Fibroblast of the conjunctiva (primary cell): ENCODE measurements around the gene TNFAIP1.
"Not testable (repeated sequence)": the region's sequence is repeated elsewhere in the genome, so short reads cannot be mapped to it uniquely, and the experiment has no call there.

Source experiments
- DNase-seq: peaks from one replicate; pipeline ENCODE4 v3.0.0-alpha.2; 2010; ENCODE audit warnings: low read depth

Gene TNFAIP1, protein sequence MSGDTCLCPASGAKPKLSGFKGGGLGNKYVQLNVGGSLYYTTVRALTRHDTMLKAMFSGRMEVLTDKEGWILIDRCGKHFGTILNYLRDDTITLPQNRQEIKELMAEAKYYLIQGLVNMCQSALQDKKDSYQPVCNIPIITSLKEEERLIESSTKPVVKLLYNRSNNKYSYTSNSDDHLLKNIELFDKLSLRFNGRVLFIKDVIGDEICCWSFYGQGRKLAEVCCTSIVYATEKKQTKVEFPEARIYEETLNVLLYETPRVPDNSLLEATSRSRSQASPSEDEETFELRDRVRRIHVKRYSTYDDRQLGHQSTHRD

DNA sequence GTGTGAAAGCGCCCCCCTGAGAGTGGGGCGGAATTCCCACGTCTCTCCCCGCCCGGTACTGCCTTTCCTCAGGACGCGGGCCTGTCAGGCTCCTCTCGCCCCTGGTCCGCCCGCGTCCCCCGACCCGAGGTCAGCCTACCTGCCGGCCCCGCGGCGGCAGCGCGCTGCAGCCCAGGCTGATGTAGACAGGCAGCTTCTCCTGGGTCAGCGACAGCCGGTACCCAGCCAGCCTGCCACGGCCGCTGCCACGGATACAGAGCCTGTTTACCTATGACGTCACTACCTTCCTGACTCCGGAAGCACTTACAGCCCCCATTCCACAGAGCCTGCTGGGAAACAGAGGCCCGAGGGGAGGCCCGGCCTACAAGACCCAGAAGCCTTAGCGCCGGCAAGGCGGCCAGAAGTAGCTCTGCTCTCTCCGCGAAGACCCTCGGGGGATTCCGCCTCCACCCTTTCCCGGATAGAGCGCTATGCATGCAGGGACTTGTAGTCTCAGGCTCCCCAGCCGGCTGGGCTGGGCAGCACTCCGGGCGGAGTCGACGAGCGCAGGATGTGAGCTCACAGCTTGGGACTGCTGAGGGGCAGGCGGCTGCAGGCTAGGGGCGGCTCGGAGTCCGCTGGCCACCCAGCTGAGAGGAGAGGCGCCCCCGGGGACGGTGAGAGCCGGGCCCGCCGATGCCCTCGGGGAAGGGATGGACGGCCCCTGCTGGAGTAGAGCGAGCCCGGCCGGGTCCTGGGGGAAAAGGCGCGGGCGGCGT, at the start of gene TNFAIP1, which contains the start of gene IFT20:
TSS of gene TNFAIP1 (plus strand) at position 561 of the 758 bp plus-strand sequence. CDS start 3,761 bp downstream, outside the sequence.
TSS of gene IFT20 (minus strand) at position 272 of the 758 bp plus-strand sequence. CDS start 3,487 bp downstream, outside the sequence.
- DNase-seq: peak; percentile 100

DNA sequence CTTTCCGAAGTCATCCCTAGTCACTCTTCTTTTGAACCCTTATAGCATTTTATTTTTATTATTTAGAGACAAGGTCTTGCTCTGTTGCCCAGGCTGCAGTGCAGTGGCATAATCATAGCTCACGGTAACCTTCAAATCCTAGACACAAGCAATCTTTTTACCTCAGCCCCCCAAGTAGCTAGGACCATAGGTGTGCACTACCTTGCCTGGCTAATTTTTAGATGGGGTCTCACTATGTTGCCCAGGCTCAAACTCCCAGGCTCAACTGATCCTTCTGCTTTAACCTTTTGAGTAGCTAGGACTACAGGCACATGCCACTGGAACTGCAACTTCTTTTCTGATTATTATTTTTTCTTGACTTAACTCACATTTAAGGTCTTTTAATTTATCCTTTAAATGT, 49.6 kb upstream of the TNFAIP1 start:
- DNase-seq: no peak

DNA sequence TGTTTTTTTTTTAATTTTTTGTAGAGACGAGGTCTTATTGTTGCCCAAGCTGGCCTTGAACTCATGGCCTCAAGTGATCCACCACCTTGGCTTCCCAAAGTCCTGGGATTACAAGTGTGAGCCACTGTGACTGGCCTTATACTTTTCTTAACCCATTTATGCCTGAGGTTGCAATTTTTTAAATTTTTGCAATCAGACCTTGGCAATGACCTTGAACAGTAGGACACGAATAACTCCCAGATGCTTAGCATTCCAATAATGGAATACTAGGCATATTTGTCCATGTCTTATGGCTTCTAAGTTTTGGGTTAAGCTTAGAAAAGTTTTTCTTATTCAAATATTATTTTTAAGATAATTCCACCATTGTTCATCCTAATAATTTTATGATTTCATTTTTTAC, 44.9 kb upstream of the TNFAIP1 start:
- no peak for DNase-seq

DNA sequence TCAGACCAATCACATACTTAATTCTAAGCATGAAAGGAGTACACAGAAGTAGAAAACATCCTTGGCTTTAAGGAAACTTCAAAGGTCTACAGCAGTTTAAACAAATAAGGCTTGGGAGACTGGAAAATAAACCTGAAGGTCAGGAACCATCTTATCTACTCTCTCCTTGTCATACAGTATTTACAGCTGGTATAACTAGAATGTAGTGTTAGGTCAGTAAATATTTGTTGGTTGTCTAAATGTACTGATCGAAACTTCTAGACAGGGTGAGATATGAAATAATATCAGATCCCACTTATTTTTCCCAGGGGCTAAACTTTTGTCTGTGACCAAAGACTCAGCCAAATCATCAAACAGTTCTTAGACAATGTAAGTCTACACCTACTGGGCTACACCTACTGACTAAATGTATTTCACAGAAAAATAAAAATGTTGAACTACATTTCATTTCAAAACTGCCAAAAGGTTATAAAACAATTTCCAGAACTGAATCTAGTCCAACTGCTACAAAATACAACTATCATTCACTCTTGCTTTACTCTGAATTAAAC, 43.7 kb upstream of the TNFAIP1 start:
- no peak for DNase-seq

DNA sequence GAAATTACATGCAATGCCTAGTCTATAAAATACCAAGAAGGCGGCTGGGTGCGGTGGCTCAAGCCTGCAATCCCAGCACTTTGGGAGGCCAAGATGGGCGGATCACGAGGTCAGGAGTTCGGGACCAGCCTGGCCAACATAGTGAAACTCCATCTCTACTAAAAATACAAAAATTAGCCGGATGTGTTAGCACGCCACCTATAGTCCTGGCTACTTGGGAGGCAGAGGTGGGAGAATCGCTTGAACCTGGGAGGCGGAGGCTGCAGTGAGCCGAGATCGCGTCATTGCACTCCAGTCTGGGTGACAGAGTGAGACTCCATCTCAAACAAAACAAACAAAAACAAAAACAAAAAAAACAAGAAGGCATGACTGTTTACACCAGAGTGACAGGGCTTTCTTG, 42.7 kb upstream of the TNFAIP1 start:
- DNase-seq: not testable (repeated sequence)

DNA sequence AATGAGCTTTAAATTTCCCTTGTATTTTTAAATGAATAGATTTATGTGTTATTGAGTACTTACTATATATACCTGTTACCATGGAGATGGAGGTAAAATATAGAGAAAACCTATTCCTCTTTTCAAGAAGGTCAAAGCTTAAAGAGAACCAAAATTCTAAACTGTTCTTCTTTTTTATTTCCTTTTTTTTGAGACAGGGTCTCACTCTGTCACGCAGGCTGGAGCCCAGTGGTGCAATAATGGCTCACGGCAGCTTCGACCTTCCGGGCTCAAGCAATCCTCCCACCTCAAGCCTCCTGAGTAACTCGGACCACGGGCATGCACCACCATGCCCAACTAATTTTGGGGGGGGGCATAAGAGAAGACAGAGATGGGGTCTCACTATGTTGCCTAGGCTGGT, 41.6 kb upstream of the TNFAIP1 start:
- no peak for DNase-seq

DNA sequence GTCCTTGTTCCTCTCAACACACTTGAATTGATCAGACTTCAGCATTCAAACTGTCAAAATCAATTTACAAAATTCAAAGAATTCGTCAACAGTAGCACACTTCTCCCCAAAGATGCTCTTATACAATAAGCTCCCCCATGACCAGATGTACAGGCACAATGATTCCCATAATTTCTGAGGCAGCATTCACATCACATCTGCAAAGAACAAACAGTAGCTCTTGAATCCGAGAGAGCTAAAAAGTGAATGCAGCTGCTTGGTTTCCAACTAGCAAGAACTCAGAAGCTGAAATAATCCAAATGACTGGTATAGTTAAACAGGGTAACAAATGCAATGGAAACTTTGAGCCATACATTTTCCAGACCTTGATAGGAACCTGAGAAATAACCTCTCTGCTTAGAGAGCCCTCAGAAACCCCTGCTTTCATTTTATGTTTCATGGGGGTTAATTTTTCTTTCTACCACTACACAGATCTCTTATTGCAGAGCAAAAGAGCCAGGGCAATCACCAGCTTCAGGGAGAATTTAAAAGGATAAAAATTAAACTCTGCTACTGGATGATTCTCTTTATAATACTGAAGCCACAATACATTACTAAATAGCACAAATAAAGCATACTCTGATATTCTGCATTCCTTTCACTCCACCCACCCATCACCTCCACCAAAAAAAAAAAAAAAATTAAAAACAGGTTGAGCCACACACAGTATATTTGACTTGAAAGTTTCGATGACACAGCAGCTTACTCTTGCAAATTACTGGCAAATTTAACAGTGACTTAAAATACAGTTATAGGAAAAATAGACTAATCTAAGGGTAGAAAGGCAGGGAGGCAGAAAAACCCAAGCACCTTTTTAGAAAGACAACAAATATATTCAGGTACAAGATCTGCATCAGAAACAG, 39.6 kb upstream of the TNFAIP1 start:
- no peak for DNase-seq

DNA sequence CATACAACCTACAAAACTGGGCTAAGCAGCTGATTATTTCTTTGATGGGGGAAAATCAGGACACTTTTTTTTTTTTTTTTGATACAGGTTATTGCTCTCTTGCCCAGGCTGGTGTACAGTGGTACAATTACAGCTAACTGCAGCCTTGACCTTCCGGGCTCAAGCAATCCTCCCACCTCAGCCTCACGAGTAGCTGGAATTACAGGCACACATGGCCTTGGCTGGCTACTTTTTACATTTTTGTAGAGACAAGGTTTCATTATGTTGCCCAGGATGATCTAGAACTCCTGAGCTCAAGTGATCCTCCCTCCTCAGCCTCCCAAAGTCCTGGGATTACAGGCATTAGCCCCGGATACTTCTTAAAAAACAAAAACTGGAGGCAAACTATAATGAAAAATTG, 37.1 kb upstream of the TNFAIP1 start:
- DNase-seq: no peak

DNA sequence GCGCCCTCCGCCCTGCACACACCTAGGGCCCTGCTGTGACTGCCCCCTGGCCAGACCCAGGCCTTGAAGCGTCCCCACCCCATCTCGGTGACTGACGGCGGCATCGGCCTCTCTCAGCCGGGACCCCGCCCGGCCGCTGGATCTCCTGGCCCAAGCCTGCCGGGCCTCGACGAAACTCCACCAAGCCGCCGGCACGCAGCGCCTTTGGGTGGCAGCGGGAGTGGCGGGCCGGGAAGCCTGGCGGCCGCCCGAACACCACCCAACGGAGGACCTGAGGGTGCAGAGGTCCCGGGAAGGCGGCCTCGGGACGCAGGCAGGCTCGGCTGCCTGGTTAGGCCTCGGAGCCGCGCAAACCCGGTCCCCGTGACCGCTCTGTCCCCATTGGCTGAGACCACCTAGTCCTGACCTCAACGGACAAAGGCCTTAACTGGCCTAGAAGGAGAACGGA, 28.6 kb upstream of the TNFAIP1 start:
- DNase-seq: no peak

DNA sequence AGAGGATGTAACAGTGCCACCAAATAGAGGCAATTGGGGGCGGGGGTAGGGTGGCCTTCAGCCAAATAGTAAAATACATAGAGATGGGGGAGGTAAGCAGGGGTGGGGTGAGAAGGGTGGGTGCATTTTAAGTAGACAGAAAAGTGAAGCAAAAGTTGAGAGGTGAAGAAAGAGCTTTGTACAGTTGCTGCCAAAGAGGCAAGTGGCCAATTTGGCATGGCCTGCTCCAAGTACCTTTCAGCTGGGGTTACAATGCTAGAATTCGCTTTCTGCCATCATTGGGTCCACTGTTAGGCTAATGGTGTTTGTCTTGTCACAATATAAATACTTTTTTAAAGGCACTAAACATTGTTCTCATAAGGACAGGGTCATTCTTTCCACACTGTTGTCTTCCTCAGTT, 21.7 kb upstream of the TNFAIP1 start:
- DNase-seq: no peak

DNA sequence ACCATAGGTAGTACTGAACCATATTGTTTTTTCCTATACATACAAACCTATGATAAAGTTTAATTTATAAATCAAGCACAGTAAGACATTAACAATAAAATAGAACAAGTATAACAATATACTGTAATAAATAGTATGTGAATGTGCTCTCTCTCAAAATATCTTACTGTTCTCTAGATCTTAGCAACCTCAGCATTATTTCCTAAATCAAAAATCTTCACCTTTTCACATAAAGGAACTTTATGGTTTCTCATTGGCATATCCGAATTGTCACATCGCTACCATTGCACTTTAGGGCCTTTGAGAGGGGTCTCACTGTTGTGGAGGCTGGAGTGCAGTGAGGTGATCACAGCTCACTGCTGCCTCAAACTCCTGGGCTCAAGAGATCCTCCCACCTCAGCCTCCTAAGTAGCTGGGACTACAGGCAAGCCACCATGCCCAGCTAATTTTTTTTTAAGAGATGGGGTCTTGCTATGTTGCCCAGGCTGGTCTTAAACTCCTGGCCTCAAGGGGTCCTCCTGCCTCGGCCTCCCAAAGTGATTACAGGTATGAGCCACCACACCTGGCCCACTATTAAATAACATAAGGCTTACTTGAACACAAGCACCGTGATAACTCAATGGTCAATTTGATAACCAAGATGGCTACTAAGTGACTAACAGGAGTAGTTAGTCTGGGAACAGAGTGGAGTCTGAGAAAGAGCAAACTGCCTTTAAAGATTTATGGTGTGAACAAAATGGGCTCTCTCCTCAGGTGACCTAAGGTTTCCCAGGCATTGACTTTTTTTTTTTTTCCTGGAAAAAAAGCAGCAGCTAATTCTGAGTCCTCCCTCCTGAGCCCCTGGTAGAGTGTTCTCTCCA, 19.5 kb upstream of the TNFAIP1 start:
- DNase-seq: no peak

DNA sequence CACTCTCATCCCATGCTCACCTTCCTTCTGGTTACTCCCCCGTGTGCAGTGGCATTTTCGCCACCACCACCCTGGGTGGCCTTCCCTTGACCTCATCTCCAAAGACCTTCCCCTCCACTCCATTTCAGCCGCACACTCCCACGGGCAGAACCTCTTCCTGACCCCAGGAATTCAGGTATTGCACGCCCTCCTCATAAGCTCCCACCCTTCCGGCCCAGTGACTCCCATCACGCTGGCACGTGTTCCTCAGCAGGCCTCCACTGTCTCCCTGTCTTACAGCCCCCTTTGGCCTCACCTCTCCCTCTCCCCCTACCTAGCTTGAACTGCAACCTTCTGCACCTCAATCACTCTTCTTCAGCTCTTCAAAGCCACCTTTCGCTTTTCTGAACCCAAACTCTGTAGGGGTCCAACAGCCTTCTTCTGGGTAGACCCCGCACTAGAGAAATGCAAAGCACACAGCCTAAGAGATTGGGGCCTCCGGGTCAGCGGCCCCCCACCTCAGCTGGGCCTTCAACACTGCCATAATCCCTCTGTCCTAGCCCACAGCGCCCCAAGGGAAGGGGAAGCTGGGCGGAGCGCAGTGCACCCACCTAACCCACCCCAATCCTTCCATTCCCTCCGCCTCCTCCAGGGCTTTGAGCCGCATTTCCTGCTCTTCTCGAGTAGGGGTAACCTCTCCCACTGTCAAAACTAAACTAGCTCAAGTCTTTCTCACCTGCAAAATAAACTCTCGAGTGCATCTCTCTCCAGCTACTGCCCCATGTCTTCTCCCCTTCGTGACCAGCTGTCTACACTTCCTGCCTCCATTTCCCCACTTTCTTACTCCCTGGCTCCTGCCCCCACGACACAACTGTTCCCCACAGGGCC, 18.2 kb upstream of the TNFAIP1 start:
- DNase-seq: no peak

DNA sequence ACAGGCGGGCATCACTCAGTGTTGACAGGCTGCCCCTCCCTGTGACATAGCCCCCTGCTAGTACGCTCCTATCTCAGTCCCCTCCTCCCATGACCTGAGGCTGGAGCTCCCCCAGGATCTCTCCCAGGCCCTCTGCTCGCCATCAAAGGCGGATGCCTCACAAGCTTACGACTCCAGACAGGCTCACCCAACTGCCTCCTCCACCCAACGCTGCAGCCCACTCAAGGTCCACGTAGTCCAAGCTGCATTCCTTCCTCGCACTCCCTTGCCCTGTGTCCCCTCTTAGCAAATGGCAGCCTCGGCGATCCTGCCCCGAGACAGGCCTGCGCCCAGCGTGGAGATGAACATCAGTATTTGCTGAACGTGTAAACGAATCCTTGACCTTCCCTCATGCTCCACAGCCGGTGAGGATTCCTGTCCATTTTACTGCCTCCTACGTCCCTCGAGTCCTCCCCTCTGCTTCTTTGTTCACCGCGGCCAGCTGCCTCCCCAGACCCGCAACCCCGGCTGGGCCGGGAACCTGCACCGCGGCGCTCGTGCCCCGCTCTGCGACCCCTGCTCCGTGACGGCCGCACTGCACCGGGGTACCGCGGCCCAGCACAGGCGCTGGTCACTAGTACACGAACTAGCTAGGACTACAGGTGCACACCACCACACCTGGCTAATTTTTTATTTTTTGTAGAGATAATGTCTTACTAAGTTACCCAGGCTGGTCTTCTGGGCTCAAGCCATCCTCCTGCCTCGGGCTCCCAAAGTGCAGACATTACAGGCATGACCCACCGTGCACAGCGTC, 17.4 kb upstream of the TNFAIP1 start:
- DNase-seq: no peak

DNA sequence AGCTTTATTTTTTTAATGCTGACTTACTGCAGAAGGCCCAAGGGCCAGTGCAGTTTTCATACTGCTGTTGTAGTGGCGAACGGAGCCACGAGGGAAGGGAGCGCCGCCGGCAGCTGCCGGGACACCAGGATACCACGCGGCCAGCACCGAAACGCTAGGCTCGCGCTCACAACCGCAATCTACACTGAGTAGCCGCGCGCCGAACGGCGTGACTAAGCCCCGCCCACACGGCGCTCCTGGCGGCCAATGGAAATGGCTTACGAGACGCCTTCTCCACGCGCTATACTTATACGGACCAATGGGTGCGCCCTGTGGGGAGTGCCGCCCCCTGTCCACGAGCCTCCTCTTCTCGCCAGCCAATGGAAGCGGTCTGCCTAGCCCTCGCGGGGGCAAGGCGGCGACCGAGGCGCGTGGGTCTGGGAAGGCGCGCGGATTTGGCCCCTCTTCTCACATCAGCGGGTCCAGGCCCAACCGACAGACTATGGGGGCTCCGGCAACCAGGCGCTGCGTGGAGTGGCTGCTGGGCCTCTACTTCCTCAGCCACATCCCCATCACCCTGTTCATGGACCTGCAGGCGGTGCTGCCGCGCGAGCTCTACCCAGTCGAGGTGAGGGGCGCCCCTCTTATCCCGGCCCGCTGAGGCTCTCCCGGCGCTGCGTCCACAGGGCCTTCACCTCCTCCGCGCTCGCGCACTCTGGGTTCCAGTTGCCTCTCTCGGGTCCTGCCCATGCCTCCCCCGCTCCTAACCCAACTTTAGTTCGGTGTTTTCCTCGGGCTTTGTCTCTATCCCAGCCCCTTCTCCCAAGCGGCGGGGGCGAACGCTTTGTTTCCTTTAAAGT, 16.6 kb upstream of the TNFAIP1 start, which contains the start of gene TMEM97:
TSS of gene TMEM97 (plus strand) at position 442 of the 839 bp plus-strand sequence. CDS start at position 482, 40 bp downstream.
- DNase-seq: peak; percentile 94

DNA sequence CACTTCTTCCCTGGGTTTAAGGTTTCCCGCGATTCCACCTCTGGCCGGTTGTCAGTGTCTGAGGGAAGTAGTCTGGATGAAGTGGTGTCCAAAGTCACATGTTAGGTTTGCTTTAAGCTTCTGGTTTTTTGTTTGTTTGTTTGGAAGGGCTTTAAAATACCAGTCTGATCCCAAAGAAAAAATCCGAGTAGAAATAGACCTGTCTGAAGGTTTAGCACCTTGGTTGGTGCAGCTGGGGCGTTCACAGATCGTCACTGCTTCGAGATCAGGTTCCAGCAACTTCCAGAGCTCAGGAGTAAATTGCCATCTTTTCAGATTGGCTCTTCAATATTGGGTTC, 16.0 kb upstream of the TNFAIP1 start:
- DNase-seq: no peak

DNA sequence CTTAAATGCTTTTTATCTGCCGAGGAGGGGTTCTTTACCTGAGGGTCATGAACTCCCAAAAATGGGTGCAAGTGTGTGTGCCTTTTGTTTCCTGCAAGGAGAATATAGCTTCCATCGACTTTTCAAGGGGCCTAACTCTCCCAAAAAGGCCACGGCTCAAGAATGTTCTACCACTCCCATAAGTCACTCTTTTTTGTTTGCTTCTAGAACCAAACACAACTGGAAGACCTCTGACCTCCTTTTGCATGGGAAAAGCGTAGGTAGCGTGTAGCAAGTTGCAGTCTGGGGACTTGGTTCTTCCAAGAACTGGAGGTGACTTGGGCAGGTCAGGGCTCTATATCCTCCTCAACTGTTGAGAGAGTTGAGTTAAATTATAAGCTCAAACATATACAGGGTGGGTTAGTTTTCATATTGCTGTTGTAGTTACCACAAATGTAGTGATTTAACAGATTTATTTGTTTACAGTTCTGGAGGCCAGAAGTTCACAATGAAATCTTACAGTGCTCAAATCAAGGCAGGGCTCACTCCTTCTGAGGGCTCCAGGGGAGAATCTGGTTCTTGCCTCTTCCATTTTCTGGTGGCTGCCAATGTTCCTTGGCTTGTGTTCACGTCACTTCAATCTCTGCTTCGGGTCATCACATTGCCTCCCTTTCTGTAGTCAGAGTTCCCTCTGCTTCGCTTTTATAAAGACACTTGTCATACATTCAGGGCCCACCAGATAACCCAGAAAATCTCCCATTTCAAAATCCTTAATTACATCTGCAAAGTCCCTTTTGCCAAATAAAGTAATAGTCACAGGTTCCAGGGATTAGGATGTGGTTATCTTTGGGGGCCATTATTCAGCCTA, 15.1 kb upstream of the TNFAIP1 start:
- DNase-seq: no peak

DNA sequence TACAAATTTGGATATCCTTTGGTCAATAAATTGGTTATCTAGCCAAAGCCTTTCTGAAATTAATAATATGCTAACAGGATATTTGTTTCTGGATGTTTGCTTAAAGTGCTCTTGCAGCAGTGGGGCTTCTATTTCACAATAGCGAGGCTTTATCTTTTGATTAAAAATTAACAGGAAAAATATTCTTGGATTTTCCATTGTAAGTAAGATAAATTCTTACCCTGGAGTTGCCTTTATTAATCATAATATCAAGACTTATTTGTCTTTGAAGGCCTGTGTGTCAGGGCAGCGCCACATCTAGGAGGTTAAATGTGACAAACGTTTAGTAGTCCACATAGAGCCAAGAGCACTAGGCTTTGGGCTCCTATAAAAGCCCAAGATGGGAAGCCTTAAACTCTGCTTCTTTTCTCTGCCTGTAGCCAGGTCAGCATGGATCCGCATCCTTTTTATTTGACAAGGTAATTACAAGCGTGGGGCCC, 11.3 kb upstream of the TNFAIP1 start:
- no peak for DNase-seq
